Stimulated activated memory B cell treated with anti-CD40 and anti-IgM and Interleukin-4, amounts not matched to agents 10 μg/mL and 1 μg/mL and 100 μg/mL, for 72 hours (primary cell): ENCODE data around the gene DDX39B.
"Not testable (repeated sequence)": the region's sequence is repeated elsewhere in the genome, so short reads cannot be mapped to it uniquely, and the experiment has no call there.

ENCODE experiments used
- ATAC-seq: fragments of 150-1000 bp; cut with Tn5 transposase; 2 replicates; pipeline ENCODE4 v1.10.0; 2021
- H3K27ac Mint-ChIP-seq: one replicate; pipeline ENCODE4 v1.8.0; 2022; ENCODE audit warnings: mild to moderate bottlenecking, mixed read lengths
- H3K27me3 Mint-ChIP-seq: one replicate; pipeline ENCODE4 v1.8.0; 2022; ENCODE audit warnings: mixed read lengths
- H3K36me3 Mint-ChIP-seq: one replicate; pipeline ENCODE4 v1.8.0; 2022; ENCODE audit warnings: mixed read lengths
- H3K4me1 Mint-ChIP-seq: one replicate; pipeline ENCODE4 v1.8.0; 2022; ENCODE audit warnings: mixed read lengths
- H3K4me3 Mint-ChIP-seq: one replicate; pipeline ENCODE4 v1.8.0; 2022; ENCODE audit warnings: mild to moderate bottlenecking, moderate library complexity, mixed read lengths
- H3K9me3 Mint-ChIP-seq: one replicate; pipeline ENCODE4 v1.8.0; 2022; ENCODE audit warnings: mixed read lengths

The DDX39B gene

GRCh38 chr6:31529329-31530150 lies 12.3 kb downstream of the DDX39B start:
- Mint-ChIP-seq H3K4me1 (peaks cover 9% of the 10 kb centered on the region), H3K4me3 (no peak overlapping the region), H3K27me3 (no peaks in the 10 kb centered on the region), H3K36me3 (peaks cover 34% of the 10 kb centered on the region), H3K27ac (no peak overlapping the region), H3K9me3 (no peaks in the 10 kb centered on the region)
- ATAC-seq = no peak

- Mint-ChIP-seq H3K4me1 (peaks cover 9% of the 10 kb centered on the region), H3K9me3 (no peaks in the 10 kb centered on the region), H3K27ac (peak within 1 kb of the TSS; percentile 40), H3K36me3 (peaks cover 29% of the 10 kb centered on the region), H3K4me3 (no peak within 1 kb of the TSS), H3K27me3 (no peaks in the 10 kb centered on the region)
- ATAC-seq = peak; percentile 45
These were observed 12.9 kb downstream of the DDX39B start, which contains the start of gene MCCD1 for GRCh38 chr6:31528821-31529328. MCCD1 (plus strand) TSS chr6:31528962; CDS start chr6:31529015, 53 bp downstream.

- no peak overlapping the region for H3K4me3 Mint-ChIP-seq
- no peak for ATAC-seq
- no peaks in the 10 kb centered on the region for H3K27me3 Mint-ChIP-seq
- H3K36me3 Mint-ChIP-seq = peaks cover 26% of the 10 kb centered on the region
- H3K4me1 Mint-ChIP-seq = peaks cover 9% of the 10 kb centered on the region
- H3K9me3 Mint-ChIP-seq = no peaks in the 10 kb centered on the region
- H3K27ac Mint-ChIP-seq = peak overlapping the region; percentile 40
These were observed 13.5 kb downstream of the DDX39B start for GRCh38 chr6:31528307-31528777.

- ATAC-seq = no peak
- no peaks in the 10 kb centered on the region for H3K4me1 Mint-ChIP-seq
- H3K9me3 Mint-ChIP-seq = no peaks in the 10 kb centered on the region
- no peaks in the 10 kb centered on the region for H3K27me3 Mint-ChIP-seq
- H3K27ac Mint-ChIP-seq = no peak overlapping the region
- no peak overlapping the region for H3K4me3 Mint-ChIP-seq
- H3K36me3 Mint-ChIP-seq = peaks cover 13% of the 10 kb centered on the region
These were observed 15.7 kb downstream of the DDX39B start for GRCh38 chr6:31525932-31526591.

GRCh38 chr6:31525553-31525931 lies 16.3 kb downstream of the DDX39B start:
- ATAC-seq = no peak
- peaks cover 8% of the 10 kb centered on the region for H3K36me3 Mint-ChIP-seq
- H3K4me3 Mint-ChIP-seq = no peak overlapping the region
- H3K9me3 Mint-ChIP-seq = no peaks in the 10 kb centered on the region
- no peak overlapping the region for H3K27ac Mint-ChIP-seq
- no peaks in the 10 kb centered on the region for H3K4me1 Mint-ChIP-seq
- H3K27me3 Mint-ChIP-seq = no peaks in the 10 kb centered on the region

GRCh38 chr6:31521835-31522234 lies 20.0 kb downstream of the DDX39B start:
- Mint-ChIP-seq H3K9me3 (no peaks in the 10 kb centered on the region), H3K27ac (no peak overlapping the region)
- ATAC-seq = no peak

GRCh38 chr6:31513456-31514165 lies 28.2 kb downstream of the DDX39B start:
- ATAC-seq = no peak
- Mint-ChIP-seq H3K4me3 (no peak overlapping the region), H3K27me3 (no peaks in the 10 kb centered on the region), H3K9me3 (no peaks in the 10 kb centered on the region), H3K4me1 (no peaks in the 10 kb centered on the region), H3K27ac (no peak overlapping the region), H3K36me3 (peaks cover 20% of the 10 kb centered on the region)

More at GRCh38 chr6:31521835-31522234, 20.0 kb downstream of the DDX39B start:
- Mint-ChIP-seq H3K27me3 (no peaks in the 10 kb centered on the region), H3K4me3 (no peak overlapping the region), H3K36me3 (no peaks in the 10 kb centered on the region), H3K4me1 (no peaks in the 10 kb centered on the region)

- Mint-ChIP-seq H3K36me3 (peaks cover 46% of the 10 kb centered on the region), H3K27me3 (no peaks in the 10 kb centered on the region), H3K4me3 (no peak overlapping the region), H3K9me3 (no peaks in the 10 kb centered on the region), H3K4me1 (peaks cover 7% of the 10 kb centered on the region), H3K27ac (no peak overlapping the region)
- ATAC-seq = no peak
These were observed 31.8 kb downstream of the DDX39B start for GRCh38 chr6:31510007-31510406.

- Mint-ChIP-seq H3K36me3 (peaks cover 49% of the 10 kb centered on the region), H3K4me1 (peaks cover 13% of the 10 kb centered on the region)
- H3K9me3 Mint-ChIP-seq, ATAC-seq, H3K27ac Mint-ChIP-seq, H3K27me3 Mint-ChIP-seq, H3K4me3 Mint-ChIP-seq: not testable (repeated sequence)
These were observed 32.8 kb downstream of the DDX39B start for GRCh38 chr6:31509036-31509435.

GRCh38 chr6:31502586-31502985 lies 39.2 kb downstream of the DDX39B start:
- H3K27ac Mint-ChIP-seq = no peak overlapping the region
- no peak for ATAC-seq
- no peak overlapping the region for H3K4me3 Mint-ChIP-seq
- H3K27me3 Mint-ChIP-seq = no peaks in the 10 kb centered on the region
- peaks cover 25% of the 10 kb centered on the region for H3K36me3 Mint-ChIP-seq
- H3K4me1 Mint-ChIP-seq = peaks cover 63% of the 10 kb centered on the region
- no peaks in the 10 kb centered on the region for H3K9me3 Mint-ChIP-seq

- peaks cover 76% of the 10 kb centered on the region for H3K4me1 Mint-ChIP-seq
- peak overlapping the region; percentile 39 for H3K27ac Mint-ChIP-seq
- not testable (repeated sequence) for H3K36me3 Mint-ChIP-seq, H3K27me3 Mint-ChIP-seq, H3K9me3 Mint-ChIP-seq, ATAC-seq
- H3K4me3 Mint-ChIP-seq = peak overlapping the region; percentile 75
These were observed 42.2 kb downstream of the DDX39B start for GRCh38 chr6:31499648-31500047.

GRCh38 chr6:31498748-31499147 lies 43.1 kb downstream of the DDX39B start:
- Mint-ChIP-seq H3K27ac (peak overlapping the region; percentile 39), H3K36me3 (peaks cover 6% of the 10 kb centered on the region), H3K27me3 (no peaks in the 10 kb centered on the region), H3K4me3 (peak overlapping the region; percentile 75), H3K9me3 (no peaks in the 10 kb centered on the region), H3K4me1 (peaks cover 76% of the 10 kb centered on the region)
- no peak for ATAC-seq

GRCh38 chr6:31497531-31498476 lies 44.0 kb downstream of the DDX39B start, which contains the start of gene MICB:
MICB (plus strand) TSS chr6:31498145; CDS start chr6:31498194, 49 bp downstream.
- H3K36me3 Mint-ChIP-seq = peaks cover 6% of the 10 kb centered on the region
- peak within 1 kb of the TSS; percentile 75 for H3K4me3 Mint-ChIP-seq
- H3K4me1 Mint-ChIP-seq = peaks cover 79% of the 10 kb centered on the region

GRCh38 chr6:31496826-31497225 lies 45.0 kb downstream of the DDX39B start:
- Mint-ChIP-seq H3K27ac (peak overlapping the region; percentile 54), H3K4me3 (peak overlapping the region; percentile 75), H3K4me1 (peaks cover 70% of the 10 kb centered on the region)
- H3K27me3 Mint-ChIP-seq, H3K9me3 Mint-ChIP-seq, H3K36me3 Mint-ChIP-seq, ATAC-seq: not testable (repeated sequence)

More at GRCh38 chr6:31497531-31498476, 44.0 kb downstream of the DDX39B start, which contains the start of gene MICB:
- H3K27me3 Mint-ChIP-seq = no peaks in the 10 kb centered on the region
- peak within 1 kb of the TSS; percentile 54 for H3K27ac Mint-ChIP-seq
- ATAC-seq = peak; percentile 86
- H3K9me3 Mint-ChIP-seq = no peaks in the 10 kb centered on the region
